GM15510 (cell line): ENCODE measurements around the gene CFAP73.

Source experiments
- POLR2A ChIP-seq: IDR thresholded peaks from 3 replicates; pipeline ENCODE4 v1.6.1; 2011; ENCODE audit warnings: borderline replicate concordance; ENCODE audit not compliant: insufficient read length; ENCODE audit errors: extremely low read depth

The CFAP73 gene

DNA sequence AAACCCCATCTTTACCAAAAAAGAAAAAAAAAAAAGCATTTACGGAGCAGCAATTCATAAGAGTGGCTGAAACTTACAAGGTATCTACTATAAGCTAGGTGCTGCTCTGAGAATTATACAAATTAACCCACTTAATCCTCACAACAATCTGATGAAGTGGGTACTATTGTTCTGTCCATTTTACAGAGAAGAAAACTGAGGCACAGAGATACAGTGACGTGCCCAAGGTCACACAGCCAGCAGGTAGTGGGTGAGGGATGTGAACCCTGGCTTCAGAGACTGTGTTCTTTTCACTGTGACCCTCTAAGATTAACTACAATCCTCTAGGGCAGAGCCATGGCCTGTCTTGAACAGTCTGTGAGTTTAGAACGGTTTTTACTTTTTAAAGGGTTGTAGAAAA, 32.5 kb downstream of the CFAP73 start:
- no peak for TF ChIP-seq POLR2A

DNA sequence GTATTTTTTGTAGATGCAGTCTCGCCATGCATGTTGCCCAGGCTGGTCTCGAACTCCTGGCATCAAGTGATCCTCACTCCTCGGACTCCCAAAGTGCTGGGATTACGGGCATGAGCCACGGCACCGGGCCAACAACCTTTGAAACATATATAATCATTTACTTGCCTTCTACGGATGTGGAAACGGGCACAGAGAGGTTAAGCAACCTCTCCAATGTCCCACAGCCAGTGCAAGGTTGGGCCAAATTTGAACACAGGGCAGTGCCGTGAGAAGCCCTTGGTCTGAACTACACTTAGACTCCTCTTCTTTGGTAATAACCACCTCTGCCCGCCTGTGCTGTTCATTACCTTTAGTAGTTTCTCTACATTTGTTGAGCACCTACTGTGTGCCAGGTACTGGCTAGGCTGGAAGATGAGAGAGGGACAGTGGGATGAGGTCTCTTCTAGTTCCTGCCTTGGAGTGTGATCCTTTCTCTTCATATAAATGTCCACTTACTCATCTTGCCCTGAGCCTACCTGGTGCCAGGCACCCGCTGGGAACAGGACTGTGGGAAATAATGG, 33.6 kb downstream of the CFAP73 start:
- no peak for TF ChIP-seq POLR2A

DNA sequence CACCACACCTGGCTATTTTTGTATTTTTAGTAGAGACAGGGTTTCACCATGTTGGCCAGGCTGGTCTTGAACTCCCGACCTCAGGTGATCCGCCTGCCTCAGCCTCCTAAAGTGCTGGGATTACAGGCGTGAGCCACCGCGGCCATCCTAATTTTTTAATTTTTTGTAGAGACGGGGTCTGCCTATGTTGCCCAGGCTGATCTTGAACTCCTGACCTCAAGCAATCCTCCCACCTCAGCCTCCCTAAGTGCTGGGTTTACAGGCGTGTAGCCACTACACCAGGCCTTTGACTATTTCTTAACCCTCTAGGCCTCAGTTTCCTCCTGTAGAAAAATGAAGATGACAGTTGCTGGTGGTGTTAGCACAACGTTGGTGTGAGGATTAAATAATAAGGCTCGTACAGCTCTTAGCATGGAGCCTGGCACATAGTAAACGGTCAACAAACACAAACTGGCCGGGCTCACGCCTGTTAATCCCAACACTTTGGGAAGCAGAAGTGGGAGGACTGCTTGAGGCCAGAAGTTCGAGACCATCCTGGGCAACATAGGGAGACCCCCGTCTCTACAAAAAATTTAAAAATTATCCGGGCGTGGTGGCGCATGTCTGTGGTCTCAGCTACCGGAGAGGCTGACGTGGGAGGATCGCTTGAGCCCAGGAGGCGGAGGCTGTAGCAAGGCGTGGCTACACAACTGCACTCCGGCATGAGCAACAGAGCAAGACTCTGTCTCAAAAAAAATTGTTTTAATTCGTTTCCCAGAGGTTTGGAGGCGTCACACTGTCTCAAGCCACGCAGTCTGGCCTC, 34.8 kb downstream of the CFAP73 start:
- no peak for TF ChIP-seq POLR2A

DNA sequence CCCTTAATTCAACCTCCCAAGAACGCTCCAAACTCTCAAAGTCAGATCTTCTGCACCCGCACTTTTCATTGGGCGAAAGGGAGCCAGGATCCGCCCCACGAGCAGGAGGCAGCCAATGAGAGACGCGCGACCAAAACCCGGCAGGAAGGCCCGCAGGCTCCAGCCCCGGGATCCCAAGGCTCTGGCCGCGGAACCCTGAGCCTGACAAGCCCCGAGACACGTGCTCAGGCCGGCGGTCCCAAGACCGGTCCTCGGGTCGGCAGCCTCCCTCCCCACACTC, 35.3 kb downstream of the CFAP73 start:
- TF ChIP-seq POLR2A: peak; percentile 2

DNA sequence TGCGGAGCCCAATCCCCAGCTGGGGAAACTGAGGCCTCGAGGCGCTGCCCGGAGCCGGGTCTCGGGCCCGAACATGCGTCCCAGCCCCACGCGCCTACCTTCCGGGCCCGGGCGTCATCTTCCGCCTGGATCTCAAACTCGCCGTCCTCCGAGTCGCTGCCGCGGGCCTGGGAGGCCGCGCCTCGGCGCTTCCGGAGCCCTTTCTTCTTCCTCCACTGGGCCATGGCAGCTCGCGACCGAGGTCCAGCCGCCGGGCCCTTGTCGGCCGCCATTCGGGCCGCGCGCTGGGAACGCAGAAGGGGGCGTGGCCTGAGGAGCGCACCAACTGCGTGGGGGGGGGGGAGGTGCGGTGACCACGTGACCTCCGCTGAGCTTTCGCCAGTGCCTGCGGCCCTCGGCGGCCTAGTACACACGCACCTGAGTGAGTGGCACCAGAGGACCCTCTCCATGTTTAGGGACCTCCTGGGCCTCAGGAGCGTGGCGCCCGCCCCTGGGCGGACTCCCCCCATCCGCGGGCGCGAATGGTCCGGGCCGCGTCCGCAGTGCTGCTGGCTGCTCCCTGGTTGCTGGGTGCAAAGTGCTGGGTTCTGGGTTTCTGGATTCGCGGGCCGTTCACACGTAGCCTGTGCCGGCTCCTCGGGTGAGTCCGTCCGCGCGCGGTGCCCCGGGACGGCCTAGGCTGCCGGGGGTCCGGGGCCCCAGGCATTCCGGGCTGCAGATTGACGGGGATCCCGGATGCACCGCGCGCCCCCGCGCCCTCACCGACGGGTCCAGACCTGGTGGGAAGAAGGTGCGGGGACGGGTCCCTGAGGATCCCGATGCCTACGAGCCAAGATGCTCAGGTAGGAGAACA, 35.9 kb downstream of the CFAP73 start, which contains the start of the genes DDX54 and RITA1:
Gene DDX54 (minus strand): TSS at position 299 of the 853 bp plus-strand sequence. CDS start 27 bp downstream, at position 272.
Gene RITA1 (plus strand): TSS at position 542 of the 853 bp plus-strand sequence. CDS start 1,026 bp downstream, outside the sequence.
- peak; percentile 87 for TF ChIP-seq POLR2A

DNA sequence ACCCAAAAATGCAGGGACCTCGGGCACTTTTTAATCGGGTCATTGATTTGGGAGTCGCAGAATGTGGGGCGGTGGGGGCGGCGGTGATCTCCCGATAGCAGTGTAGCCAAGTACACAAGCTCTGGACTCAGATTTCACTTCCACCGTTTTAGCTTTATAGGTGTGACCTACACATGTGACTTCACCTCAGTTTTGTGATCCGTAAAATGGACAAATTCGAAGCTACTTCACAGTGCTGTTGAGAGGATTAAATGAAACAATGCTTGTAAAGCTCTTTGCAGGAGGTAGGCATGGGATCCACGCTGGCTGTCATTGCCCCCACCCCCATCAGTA, 36.5 kb downstream of the CFAP73 start:
- TF ChIP-seq POLR2A: no peak

DNA sequence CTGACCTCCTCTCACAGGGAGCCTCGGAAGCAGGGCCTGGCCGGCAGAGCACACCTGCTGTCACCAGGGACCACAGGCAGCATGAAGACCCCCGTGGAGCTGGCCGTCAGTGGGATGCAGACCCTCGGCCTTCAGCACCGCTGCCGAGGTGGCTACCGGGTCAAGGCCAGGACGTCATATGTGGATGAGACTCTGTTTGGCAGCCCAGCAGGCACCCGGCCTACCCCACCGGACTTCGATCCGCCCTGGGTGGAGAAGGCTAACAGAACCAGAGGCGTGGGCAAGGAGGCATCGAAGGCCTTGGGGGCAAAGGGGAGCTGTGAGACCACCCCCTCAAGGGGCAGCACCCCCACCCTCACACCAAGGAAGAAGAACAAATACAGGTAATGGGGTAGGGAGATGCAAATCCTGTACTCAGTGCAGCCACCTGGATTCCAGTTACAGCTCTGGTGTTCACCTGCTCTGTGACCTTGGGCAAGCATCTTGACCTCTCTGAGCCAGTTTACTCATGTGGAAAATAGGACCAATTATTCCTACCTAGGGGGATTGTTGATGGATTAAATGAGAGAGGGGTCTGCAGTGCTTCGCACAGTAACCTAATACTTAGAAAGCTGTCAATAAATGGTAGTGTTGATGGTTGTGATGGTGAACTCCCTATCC, 37.3 kb downstream of the CFAP73 start:
- no peak for TF ChIP-seq POLR2A

DNA sequence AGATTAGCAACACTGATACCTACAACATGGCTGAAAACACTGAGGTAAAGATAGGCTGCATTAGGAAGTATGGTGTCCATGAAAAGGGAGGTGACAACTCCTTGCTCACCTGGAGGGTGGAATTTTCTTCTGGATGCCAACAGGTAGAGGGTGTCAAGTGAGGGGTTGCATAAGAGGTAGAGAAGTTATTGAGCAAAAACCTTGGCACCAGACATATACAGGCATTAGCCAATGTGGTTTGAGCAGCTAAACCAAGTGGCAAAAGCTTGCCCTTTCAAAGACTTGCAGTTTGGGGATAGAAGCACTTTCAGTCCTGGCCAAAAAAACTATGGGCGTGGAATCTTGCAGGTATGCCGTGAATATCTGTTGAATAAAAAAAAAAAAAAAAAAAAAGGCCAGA, 39.8 kb downstream of the CFAP73 start:
- no peak for TF ChIP-seq POLR2A

DNA sequence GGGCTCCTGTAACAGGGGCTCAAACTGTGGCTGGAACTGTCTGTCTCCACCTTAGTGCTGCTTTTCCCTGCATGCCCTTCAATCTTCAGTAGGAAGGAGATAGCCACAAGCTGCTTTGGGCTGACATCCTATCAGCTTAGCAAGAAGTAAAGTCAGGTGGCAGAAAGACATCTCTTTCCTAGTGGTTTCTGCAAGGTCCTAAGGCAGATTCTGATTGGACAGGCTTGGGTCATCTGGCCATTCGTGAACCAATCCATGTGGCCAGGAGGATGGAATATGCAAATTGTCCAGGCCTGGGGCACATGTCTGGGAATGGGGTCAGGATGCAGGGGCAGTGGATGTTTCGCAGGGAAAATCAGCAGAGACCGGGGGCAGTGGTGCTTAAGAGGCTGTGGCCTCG, 41.2 kb downstream of the CFAP73 start:
- TF ChIP-seq POLR2A: no peak

DNA sequence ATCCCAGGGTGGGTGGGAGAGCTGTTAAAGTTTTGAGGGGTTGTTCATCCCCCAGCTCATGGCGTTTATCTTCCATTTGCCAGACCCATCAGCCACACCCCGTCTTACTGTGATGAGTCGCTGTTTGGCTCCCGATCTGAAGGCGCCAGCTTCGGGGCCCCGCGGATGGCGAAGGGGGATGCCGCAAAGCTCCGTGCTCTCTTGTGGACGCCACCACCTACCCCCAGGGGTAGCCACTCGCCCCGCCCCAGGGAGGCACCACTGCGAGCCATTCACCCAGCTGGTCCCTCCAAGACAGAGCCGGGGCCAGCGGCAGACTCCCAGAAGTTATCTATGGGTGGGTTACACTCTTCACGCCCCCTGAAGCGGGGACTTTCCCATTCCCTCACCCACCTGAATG, 41.7 kb downstream of the CFAP73 start:
- TF ChIP-seq POLR2A: no peak

DNA sequence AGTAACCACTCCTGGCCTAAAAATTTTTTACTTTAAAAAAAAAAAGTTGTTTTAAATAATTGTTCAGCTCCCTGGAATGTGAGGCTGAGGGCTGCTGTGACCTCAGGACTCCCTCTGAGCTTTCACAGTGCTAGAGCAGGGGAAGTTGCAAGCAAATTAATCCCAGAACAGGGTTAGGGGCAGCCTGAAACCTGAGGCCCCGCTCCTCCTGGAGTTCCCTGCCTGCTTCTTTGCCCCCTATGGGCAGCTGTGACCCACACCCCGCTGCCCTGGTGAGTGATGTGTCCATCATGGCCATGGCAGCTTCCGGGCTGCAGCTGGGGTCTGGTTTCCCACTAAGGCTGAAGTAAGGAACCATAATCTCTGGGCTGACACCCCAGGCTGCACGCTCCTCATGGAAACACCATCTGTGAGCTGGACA, 45.5 kb downstream of the CFAP73 start:
- no peak for TF ChIP-seq POLR2A

DNA sequence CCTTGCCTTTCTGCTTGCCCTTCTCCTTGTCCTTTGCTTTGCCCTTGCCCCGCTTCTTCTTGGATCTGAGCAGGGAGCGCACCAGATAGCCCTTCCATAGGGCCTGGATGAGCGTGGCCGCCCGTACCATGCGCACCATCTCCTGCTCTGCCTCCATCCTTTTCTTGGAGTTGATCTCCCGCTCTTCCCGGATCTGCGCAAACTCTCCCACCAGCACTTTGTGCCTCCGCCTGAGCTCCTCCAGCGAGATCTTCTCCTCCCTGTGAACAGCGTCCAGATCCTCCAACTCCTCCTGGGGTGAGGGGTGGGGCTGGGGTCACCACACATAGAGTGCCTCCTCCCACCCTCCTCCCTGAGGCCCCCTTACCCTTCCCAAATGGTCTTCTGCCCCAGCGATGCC, 46.1 kb downstream of the CFAP73 start:
- TF ChIP-seq POLR2A: no peak

DNA sequence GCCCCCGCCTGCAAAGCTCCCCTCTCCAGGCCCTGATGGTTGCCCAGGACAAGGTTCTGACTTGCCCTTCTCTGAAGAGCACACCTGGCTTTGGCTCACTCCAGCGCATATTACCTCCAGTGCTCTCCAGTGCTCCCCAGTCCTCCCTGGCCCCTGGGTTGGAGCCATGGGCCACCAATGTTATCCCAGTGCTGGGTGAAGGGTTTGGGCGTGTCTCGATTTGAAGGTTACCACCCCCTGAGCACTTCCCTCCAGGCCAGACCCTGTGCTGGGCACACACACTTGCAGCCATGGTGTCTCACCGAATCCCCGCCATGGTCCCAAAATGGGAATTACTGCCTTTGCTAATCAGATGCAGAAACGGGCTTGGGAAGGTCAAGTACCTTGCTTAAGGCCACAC, 47.1 kb downstream of the CFAP73 start:
- no peak for TF ChIP-seq POLR2A

DNA sequence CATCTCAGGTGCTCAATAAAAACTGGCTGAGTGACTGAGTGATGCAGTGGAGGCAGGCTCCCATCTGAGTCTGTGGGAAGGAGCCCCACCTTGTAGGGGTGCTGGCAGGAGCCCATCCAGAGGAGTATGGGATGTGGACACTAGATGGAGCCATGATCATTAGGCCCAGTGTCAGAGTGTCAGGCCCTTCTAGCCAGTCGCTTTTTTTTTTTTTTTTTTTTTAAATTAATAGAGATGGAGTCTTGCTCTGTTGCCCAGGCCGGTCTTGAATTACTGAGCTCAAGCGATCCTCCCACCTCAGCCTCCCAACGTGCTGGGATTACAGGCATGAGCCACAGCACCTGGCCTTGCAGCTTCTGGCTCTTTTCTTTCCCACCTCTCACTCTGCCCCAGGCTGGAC, 47.5 kb downstream of the CFAP73 start:
- TF ChIP-seq POLR2A: peak; percentile 17

DNA sequence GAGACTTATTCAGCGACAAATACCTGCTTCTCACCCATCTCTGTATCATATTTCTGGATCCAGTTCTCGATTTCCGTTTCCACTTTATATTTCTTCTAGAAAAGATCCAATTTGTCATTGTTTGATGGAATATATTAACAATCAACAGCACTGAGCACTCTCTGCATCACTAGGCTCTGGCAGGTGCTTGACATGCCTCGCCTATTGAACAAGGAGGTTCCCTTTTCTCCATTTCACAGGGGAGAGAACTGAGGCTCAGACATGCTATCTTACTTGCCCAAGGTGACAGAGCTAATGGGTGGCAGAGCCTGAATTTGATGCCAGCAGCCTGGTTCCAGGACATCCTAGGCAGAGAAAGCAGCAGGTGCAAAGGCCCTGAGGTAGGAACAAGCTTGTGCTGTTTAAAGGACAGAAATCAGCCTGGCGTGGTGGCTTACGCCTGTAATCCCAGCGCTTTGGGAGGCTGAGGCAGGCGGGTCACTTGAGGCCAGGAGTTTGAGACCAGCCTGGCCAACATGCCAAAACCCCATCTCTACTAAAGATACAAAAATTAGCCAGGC, 48.1 kb downstream of the CFAP73 start:
- no peak for TF ChIP-seq POLR2A
